ENCODE measurements around the gene LIPE.

GRCh38 chr19:42459926-42460325 is 32.7 kb upstream of the LIPE start:
- TF ChIP-seq GATA3 (IDR thresholded peaks at IDR 0.05; ENCODE audit: low read depth, low read length) (no peak), GATA2 (IDR thresholded peaks at IDR 0.05; ENCODE audit: low read depth, low read length) (no peak)

Measured in SH-SY5Y (cell line).